SH-SY5Y (cell line): ENCODE data around the gene RGS9.

Experiments
- GATA2 ChIP-seq: IDR thresholded peaks from 2 replicates; pipeline ENCODE4 v1.6.1; 2011; ENCODE audit warnings: mild to moderate bottlenecking, low read depth, low read length
- GATA3 ChIP-seq: IDR thresholded peaks from 2 replicates; pipeline ENCODE4 v1.6.1; 2011; ENCODE audit warnings: low read depth, mild to moderate bottlenecking, low read length, moderate library complexity

DNA sequence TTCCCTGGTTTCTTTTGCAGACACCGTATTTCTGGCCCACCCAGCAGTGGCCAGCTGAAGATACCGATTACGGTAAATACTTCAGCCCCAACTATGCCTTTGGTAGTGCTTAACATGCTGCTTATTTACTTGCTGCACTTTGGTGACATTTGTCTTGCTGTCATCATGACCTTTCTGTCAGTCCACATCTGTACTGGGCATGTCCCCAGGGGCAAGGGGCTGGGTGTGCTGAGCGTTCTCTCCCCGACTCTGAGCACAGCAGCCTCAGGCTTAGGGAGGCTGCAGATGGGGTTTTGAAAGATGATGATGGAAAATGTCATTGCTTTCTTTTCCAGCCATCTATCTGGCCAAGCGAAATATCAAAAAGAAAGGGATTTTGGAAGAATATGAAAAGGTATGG is 23.3 kb downstream of the RGS9 start:
- TF ChIP-seq GATA3, result no peak
- TF ChIP-seq GATA2, result no peak
